NCI-H1930 (cell line): ENCODE data around the gene NUDT1.

Experiments
- DNase-seq, 2 experiments: peaks; one replicate each; lab custom pipeline; 2025; lab: John Stamatoyannopoulos, UW

The NUDT1 gene

GRCh38 chr7:2248984-2249694 is 7.1 kb downstream of the NUDT1 start:
- no peak for DNase-seq

DNA sequence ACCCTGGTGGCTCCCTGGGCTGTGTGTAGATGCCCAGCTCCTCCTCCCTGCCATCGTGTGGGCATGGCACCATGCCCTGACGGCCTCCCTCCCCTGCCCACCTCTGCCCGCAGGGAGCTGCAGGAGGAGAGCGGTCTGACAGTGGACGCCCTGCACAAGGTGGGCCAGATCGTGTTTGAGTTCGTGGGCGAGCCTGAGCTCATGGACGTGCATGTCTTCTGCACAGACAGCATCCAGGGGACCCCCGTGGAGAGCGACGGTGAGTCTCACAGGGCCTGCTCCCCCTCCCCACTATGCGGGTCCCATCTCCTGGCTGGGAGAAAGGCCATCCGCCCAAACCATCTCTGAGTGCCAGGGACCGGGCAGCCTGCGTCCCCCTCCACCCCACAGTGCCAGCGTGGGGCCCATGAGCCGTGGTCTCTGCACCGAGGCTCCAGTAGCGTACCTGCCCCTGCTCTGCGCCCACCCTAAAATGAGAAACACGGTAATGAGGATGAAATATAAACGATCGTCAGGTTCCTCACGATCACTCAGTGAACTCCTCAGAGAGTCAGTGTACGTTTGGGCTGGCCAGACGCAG is 7.8 kb downstream of the NUDT1 start:
- no peak for DNase-seq

DNA sequence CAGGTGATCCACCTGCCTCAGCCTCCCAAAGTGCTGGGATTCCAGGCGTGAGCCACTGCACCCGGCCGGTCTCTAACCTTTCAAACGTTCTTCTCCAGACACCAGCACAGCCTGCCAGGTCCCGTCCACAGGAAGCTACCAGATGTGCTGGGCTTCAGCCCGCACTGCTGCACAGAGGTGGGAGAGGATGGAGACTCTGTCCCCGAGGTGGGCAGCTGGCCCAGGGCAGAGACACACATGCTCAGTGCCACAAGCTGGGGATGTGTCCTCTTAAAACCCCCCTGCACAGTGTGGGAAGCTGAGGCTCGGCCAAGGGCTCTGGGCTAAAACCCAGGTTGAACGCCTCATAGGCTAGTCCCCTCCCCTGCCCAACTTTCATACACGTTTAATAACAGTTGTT is 9.4 kb downstream of the NUDT1 start:
- no peak for DNase-seq

GRCh38 chr7:2251841-2252771 is 10.1 kb downstream of the NUDT1 start:
- DNase-seq, result no peak

DNA sequence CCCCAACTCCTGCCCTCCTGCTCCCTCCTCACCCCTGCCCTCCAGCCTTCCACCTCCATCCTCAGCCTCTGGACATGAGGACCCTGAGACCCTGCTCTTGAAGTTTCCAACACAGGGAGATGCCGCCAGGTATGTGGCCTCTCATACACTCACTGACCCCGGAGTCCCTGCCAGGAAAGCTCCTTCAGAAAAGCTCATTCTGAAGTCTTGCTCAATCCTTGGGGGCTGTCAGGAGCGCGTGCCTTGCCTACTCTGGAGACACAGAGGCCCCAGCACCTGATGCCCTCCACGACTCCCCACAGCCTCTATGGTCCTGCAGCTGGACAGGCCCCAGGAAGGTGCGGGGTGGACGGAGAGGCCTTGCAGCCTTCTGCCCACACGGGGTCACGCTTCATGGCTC is 11.0 kb downstream of the NUDT1 start:
- DNase-seq, result no peak

GRCh38 chr7:2253525-2254244 is 11.7 kb downstream of the NUDT1 start:
- no peak for DNase-seq

DNA sequence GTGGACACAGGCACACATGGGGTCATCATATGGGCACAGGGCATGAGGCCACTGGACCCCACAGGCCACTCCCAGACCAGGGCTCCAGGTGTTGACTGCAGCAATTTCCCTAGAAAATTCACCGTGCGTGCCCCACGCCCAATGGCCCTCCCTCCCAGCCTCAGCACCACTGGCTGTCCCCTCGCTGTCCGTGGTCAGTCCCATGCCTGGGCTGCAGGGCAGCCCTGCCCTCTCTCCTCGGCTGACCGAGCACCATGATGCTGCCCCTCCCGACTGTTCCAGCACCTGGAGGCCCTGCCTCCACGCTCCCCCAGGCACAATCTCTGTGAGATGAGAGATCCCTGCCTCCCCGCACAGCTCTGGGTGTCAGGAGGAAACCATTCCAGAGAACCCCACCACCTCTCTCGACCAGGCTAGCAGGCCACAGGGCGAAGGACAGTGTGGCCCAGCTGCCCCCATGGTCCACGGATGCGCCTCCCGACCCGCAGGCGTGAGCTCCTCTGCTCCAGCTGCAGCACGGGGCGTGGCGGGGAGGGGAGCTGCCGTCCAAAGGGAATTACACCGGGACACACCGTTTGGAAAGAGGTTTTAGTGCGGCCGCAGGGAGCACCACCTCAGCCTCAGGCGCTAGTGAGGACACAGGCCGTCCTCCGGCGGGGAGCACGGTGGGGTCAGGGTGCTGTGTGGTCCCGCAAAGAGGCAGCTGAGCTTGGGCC is 12.6 kb downstream of the NUDT1 start:
- no peak for DNase-seq

DNA sequence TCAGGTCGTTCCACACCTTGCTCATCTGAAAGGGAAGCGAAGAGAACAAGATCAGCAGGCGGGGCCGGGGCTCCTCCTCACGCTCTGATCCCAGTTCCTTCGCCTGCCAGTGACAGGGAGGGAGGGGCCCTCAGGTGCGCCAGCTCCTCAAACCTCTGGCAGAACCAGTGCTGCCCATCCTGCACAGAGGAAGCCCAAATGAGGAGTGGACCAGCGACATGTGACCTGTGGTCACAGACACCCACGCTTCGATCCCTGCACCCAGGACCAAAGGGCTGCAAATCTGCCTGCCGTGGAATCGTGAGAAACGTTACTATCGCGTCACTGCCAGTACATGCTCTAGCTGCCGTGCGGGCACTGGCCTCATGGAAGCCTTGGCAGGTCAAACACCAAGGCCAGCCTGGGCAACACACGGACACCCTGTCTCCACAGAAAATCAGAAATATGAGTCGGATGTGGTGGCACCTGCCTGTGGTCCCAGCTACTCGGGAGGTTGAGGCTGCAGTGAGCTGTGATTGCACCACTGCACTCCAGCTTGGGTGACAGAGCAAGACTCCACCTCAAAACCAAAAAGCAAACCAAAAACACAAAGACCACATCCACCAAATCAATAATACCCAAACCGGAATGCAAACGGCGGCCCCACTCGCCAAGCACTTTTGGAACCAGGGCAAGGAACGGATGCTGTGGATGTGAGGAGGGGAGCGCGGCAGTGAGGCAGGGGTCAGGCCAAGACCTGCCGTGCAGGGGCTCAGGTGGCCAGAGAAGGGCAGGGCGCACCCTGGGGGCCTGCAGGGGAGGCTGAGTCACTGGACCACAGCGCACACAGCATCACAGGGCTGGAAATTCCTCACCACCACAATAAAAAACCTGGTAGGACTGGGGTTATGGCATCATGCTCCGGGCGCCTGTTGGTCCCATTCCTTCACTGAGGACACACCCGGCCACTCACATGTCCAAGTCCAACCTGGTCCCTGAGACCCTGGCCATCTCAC is 13.4 kb downstream of the NUDT1 start:
- no peak for DNase-seq

DNA sequence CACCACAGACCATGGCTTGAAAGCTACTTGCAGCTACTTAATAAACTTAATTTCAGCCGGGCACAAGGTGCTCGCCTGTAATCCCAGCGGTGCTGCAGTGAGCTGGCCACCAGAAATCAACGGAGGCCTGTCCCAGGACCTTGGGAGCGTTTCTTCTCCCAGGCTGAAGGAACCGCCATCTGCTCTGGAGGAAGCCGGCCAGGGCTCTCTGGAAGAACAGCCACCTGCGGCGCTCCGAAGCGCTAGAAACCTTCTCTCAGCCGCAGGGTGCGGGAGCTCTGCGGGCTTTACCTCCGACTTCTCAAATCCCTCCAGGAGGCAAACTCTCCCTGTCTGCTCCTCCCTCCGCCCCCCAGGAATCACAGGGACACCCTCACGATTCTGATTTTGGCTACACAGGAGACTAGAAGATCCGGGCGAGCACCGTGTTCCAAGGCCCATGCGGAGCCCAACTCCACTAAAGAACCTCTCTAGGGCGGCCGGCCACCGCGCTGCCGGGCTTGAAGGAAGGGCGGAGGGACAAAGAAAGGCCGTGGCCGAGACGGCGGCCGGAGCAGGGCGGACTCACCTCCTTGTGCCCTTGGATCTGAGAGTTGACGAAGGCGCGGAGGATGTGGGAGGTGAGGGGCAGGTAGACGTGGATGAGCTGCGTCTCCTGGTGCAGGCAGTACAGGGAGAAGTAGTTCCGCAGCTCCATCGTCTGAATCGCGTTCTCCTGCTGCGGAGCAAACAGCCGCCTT is 14.4 kb downstream of the NUDT1 start:
- DNase-seq, result no peak

DNA sequence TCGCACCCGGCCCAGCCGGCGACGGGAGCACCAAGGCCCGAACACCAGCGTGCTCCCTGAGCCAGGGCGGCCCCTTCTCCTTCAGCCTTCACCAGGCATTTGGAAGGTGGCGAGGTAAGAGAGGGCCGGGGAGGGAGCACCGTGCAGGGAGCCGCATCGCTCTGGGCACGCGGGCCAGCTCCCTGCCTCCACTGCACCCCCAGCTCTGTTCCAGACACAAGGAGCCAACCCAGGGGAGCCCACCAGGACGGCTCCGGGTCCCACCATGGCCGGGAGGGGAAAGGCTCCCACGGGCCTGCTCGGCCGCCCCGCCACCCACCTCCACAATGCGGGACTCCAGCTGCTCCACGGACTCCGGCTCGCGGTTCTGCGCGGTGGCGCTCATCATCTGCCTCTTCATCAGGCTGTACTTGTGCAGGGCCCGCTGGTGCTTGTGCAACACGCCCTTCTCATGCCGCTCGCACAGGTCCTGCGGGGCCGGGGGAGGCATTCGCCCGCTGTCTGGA is 15.1 kb downstream of the NUDT1 start:
- DNase-seq, result no peak

DNA sequence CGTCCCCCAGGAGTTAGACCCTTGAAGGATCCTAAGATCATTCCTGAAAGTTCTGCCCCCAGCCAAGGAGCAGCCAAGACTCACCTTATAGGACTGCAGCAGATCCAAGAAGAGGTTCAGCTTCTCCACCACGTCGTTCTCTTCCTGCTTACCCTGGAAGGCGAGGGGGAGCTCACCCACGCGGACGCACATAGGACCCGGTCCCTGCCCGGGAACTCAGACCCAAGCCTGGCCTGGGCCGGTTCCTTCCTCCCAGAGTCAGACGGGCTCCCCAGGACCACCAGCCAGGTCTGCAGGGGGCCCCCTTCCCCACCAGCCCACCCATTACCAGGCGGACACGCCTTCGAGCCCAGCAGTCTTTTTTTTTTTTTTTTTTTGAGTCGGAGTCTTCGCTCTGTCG is 15.6 kb downstream of the NUDT1 start:
- no peak for DNase-seq

- DNase-seq, result no peak
Observed at GRCh38 chr7:2258661-2259365, 16.8 kb downstream of the NUDT1 start.

DNA sequence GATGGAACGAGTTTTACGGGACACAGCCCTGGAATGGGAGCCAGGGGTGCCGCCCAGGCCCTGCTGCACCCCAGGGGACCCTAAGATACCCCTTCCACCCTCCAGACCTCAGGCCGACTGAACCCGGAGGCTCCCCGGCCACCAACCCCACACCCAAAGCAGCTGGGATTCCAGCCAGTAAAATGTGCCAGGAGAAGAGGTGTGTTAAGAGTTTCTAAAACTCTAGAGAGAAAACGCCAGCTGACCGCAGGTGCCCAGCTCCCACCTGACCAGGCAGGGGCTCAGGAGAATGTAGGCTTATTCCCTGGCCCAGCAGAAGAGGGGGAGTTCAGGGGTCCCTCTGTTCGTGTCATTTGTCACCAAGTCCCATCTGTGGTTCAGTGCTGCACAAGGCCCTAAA is 17.5 kb downstream of the NUDT1 start:
- DNase-seq, result no peak

DNA sequence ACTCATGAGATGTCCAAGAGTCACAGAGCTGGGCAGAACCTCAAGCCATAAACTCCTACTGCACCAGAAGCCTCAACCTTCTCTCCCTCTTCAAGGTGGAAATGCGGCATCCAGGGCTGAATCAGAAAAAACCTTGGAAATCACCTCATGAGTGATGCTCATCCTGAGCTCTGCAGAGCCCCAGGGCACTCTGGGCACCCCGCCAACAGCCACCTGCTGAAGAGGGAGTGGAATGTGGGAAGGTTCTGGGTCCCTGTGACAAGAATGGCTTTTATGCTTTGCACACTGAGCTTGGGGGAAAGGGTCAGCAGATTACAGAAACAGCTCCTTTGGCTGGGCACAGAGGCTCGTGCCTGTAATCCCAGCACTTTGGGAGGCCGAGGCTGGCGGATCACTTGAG is 18.8 kb downstream of the NUDT1 start:
- no peak for DNase-seq

- DNase-seq, result no peak
Observed at GRCh38 chr7:2261611-2262010, 19.6 kb downstream of the NUDT1 start.

- DNase-seq, result no peak
Observed at GRCh38 chr7:2263176-2263575, 21.1 kb downstream of the NUDT1 start.

GRCh38 chr7:2264158-2264557 is 22.1 kb downstream of the NUDT1 start:
- DNase-seq, result no peak

- no peak for DNase-seq
Observed at GRCh38 chr7:2266911-2267310, 24.9 kb downstream of the NUDT1 start.
